ENCODE measurements around the gene TSPAN7. TPM values are rescaled to one million over a fixed set of nuclear protein-coding genes. Genes with fewer than 3 reads are reported as not detected.

The TSPAN7 gene
- total RNA-seq, 1 experiment from 2014 or later = 3.5 TPM

- Histone ChIP-seq H4K91ac (ENCODE audit: insufficient read length, low read depth, low read length) (no peak overlapping the region), H3K79me2 (ENCODE audit: insufficient read depth, low read length) (no peaks in the 10 kb centered on the region), H3K9me3 (ENCODE audit: control insufficient read depth, low read depth, low read length) (no peaks in the 10 kb centered on the region), H4K5ac (ENCODE audit: insufficient read length, low read depth, low read length) (no peak overlapping the region), H2BK15ac (ENCODE audit: low read depth, low read length) (no peak overlapping the region), H2AK5ac (ENCODE audit: insufficient read length, low read length) (no peak overlapping the region), H4K20me1 (ENCODE audit: control insufficient read depth, insufficient read depth, insufficient read length) (no peaks in the 10 kb centered on the region), H2BK5ac (ENCODE audit: insufficient read length, low read length) (no peak overlapping the region), H3K18ac (ENCODE audit: insufficient read length, low read depth, low read length) (no peak overlapping the region), H3K79me1 (ENCODE audit: insufficient read depth, low read depth, low read length, poor library complexity, severe bottlenecking) (no peaks in the 10 kb centered on the region), H3K56ac (ENCODE audit: insufficient read length, low read depth, low read length) (no peak overlapping the region), H3T11ph (ENCODE audit: low read length) (no peak overlapping the region), H3K14ac (ENCODE audit: insufficient read depth, low read length) (no peak overlapping the region), H3K27ac (ENCODE audit: insufficient read length, low read depth, low read length) (no peak overlapping the region), H3K27me3 (ENCODE audit: insufficient read depth, low read length) (no peaks in the 10 kb centered on the region), H2BK12ac (ENCODE audit: insufficient read length, low read depth, low read length) (no peak overlapping the region), H2BK20ac (ENCODE audit: low read depth, low read length, poor library complexity, severe bottlenecking) (no peak overlapping the region), H3K4ac (ENCODE audit: low read depth, low read length) (no peak overlapping the region), H2AFZ (ENCODE audit: low read length) (no peak overlapping the region), H3K23me2 (ENCODE audit: insufficient read length, low read depth, low read length, poor library complexity, severe bottlenecking) (no peaks in the 10 kb centered on the region), H3K9ac (ENCODE audit: extremely low read depth, insufficient read length, low read length) (no peak overlapping the region), H2BK120ac (ENCODE audit: low read depth, low read length, poor library complexity, severe bottlenecking) (no peak overlapping the region), H3K4me1 (ENCODE audit: insufficient read depth, low read length) (no peaks in the 10 kb centered on the region; the same call in 1 of the 2 replicates), H3K23ac (ENCODE audit: insufficient read length, low read depth, low read length) (no peak overlapping the region), H3K4me2 (ENCODE audit: insufficient read depth, insufficient read length, low read length) (no peak overlapping the region), H4K8ac (replicated peaks; ENCODE audit: insufficient read length, low read depth, low read length) (no peak overlapping the region)
- WGBS (ENCODE audit: extremely low coverage, insufficient read length, low lambda C conversion rate) = no CpG with 5 or more reads among the region's 2 CpGs
- no peak for TF ChIP-seq CTCF (conservative IDR thresholded peaks at IDR 0.05)
- Mint-ChIP-seq H3K27ac (no peak overlapping the region), H3K4me3 (no peak overlapping the region), H3K27me3 (ENCODE audit: low read depth) (peaks cover 3% of the 10 kb centered on the region; the same call in 1 of the 2 replicates), H3K9me3 (peaks cover 46 to 59% of the 10 kb centered on the region in 2 experiments), H3K4me1 (peaks cover 7 to 9% of the 10 kb centered on the region in 2 experiments), H3K36me3 (ENCODE audit: insufficient read depth in 1 of 3, low read depth in 3 of 3) (no peaks in the 10 kb centered on the region; a peak in 1 of 7 replicates)
- DNase-seq = no peak
These were observed 143.0 kb downstream of the TSPAN7 start for GRCh38 chrX:38704146-38704882.

All from H9 (cell line).